Ovary (tissue), 9 donors: ENCODE data around the gene NPPA. TPM values are rescaled to one million over a fixed set of nuclear protein-coding genes. Genes with fewer than 3 reads are reported as not detected.

Experiments
- DNase-seq, 5 donors: peaks; one replicate each; pipeline ENCODE4 v3.0.0-alpha.2; 2019 to 2020
- H3K27ac ChIP-seq, 2 donors: fragments of 200-600 bp; one replicate each; pipeline versions ENCODE4 v1.5.1 to v1.8.0; 2019 to 2022
- H3K27me3 ChIP-seq: fragments of 200-600 bp; one replicate; pipeline ENCODE4 v1.8.0; 2022
- H3K36me3 ChIP-seq: fragments of 200-600 bp; sonication (generic); one replicate; pipeline ENCODE4 v1.5.1; 2019
- H3K4me1 ChIP-seq: one replicate; pipeline ENCODE4 v1.8.1; 2013; ENCODE audit warnings: mild to moderate bottlenecking, moderate library complexity; ENCODE audit not compliant: insufficient read depth
- H3K4me3 ChIP-seq: fragments of 200-600 bp; sonication (generic); one replicate; pipeline ENCODE4 v1.5.1; 2017
- H3K9me3 ChIP-seq, 2 donors: fragments of 200-600 bp in 1 of 2; sonication (generic) in 1 of 2; one replicate each; pipeline versions ENCODE4 v1.5.1 to v1.8.1; 2013 to 2019; ENCODE audit warnings: mild to moderate bottlenecking in 1 of 2, moderate library complexity in 1 of 2
- CTCF ChIP-seq, 3 donors: fragments of 450-650 bp in 2 of 3; fragments of 200-600 bp in 1 of 3; IDR thresholded peaks; one replicate each; pipeline versions ENCODE4 v1.5.1 to v1.8.0; 2016 to 2022; ENCODE audit warnings: antibody characterized with exemption in 3 of 3, mild to moderate bottlenecking in 1 of 3
- EP300 ChIP-seq: sonication (generic); formaldehyde crosslinking; IDR thresholded peaks from one replicate; pipeline ENCODE4 v1.6.1; 2017; ENCODE audit warnings: antibody characterized with exemption
- POLR2A ChIP-seq: fragments of 450-650 bp; IDR thresholded peaks from one replicate; pipeline ENCODE4 v1.6.1; 2017; ENCODE audit warnings: antibody characterized with exemption, mild to moderate bottlenecking, moderate library complexity
- WGBS, 3 donors: extraction: QIAGEN DNeasy Blood & Tissue Kit in 1 of 3; methylation state at CpG; one replicate each; pipeline versions ENCODE4 v1.1.5 to v1.1.7; 2013 to 2017; 5-methylcytosine and 5-hydroxymethylcytosine counted together
- intact Hi-C, 4 donors: fragments of 100-400 bp; cut with DNase I; formaldehyde crosslinking; loops; one replicate each; pipeline versions ENCODE4 v1.11.0 to v1.15.1; 2022 to 2023
- polyA plus RNA-seq, 2 donors: library from polyadenylated mRNA; stranded (reverse); fragments of 200-250 nt in 1 of 2; fragments of 350-450 nt in 1 of 2; fragmentation: Illumina TruSeq in 1 of 2; extraction: RNeasy Lipid Tissue Mini Kit (QIAGEN cat#74804) in 1 of 2; gene quantifications; one replicate each; pipeline ENCODE4 v1.2.3, GENCODE V29; 2013 to 2014
- total RNA-seq, 7 donors: library from RNA; depleted of rRNA in 2 of 7; stranded (reverse); fragments of >200 nt in 2 of 7; fragmentation: NEBNext Ultra II Directional in 3 of 7; extraction: Animal tissue kit (Norgen Biotek cat#: 25700) in 3 of 7; gene quantifications; one replicate each; pipeline versions ENCODE4 v1.1.0 to v1.2.4, GENCODE V29; 2016 to 2023
- donor health status: DM: no; HTN: no; CAD: no; lungs with moderate emphysema.
- donor health status: DM: no; HTN: no; CAD: no.
- donor health status: Bipolar disorder and iron deficiency.
- donor health status: DM: yes; HTN: yes; CAD: no.
- donor health status: DM: no; HTN: no; CAD: no.
- donor health status: DM: yes; HTN: yes; CAD: no.

NPPA gene
- total and polyA plus RNA-seq, 9 donors: 0.83 to 2.5 (median 0.96) TPM; not detected in 4

- intact Hi-C loops: no loop called here
- no peak overlapping the region for H3K4me3 ChIP-seq
- no peaks in the 10 kb centered on the region for H3K4me1 ChIP-seq
- H3K9me3 ChIP-seq: no peaks in the 10 kb centered on the region
- H3K27me3 ChIP-seq: no peaks in the 10 kb centered on the region
- H3K36me3 ChIP-seq: no peaks in the 10 kb centered on the region
- no peak for TF ChIP-seq CTCF (IDR thresholded peaks at IDR 0.05)
- TF ChIP-seq POLR2A: no peak
- no peak for TF ChIP-seq EP300
- WGBS, 3 donors: 82 to 90% (median 85%) methylated on average over 10 of the region's 10 CpGs
- no peak for DNase-seq
- no peak overlapping the region for H3K27ac ChIP-seq
These were observed 27.5 kb upstream of the NPPA start for GRCh38 chr1:11875094-11875493.

GRCh38 chr1:11874624-11875023 lies 27.0 kb upstream of the NPPA start:
- intact Hi-C loops: no loop called here
- DNase-seq: no peak
- Histone ChIP-seq H3K27me3 (no peaks in the 10 kb centered on the region), H3K4me3 (no peak overlapping the region), H3K9me3 (no peaks in the 10 kb centered on the region), H3K4me1 (no peaks in the 10 kb centered on the region), H3K27ac (no peak overlapping the region), H3K36me3 (no peaks in the 10 kb centered on the region)
- WGBS, 3 donors: 56 to 72% (median 58%) methylated on average over 6 of the region's 6 CpGs
- TF ChIP-seq POLR2A: no peak
- no peak for TF ChIP-seq EP300
- TF ChIP-seq CTCF (IDR thresholded peaks at IDR 0.05): no peak

GRCh38 chr1:11874258-11874562 lies 26.6 kb upstream of the NPPA start:
- no peak overlapping the region for H3K27ac ChIP-seq
- no peak for TF ChIP-seq EP300
- no peak for TF ChIP-seq POLR2A
- no peak for TF ChIP-seq CTCF (IDR thresholded peaks at IDR 0.05)
- no peak for DNase-seq
- H3K9me3 ChIP-seq: no peaks in the 10 kb centered on the region
- H3K4me1 ChIP-seq: no peaks in the 10 kb centered on the region
- intact Hi-C loops: no loop called here
- H3K4me3 ChIP-seq: no peak overlapping the region
- 38 to 49% (median 45%) methylated on average over 10 of the region's 10 CpGs for WGBS, 3 donors
- H3K27me3 ChIP-seq: no peaks in the 10 kb centered on the region
- H3K36me3 ChIP-seq: no peaks in the 10 kb centered on the region

GRCh38 chr1:11873395-11874257 lies 26.0 kb upstream of the NPPA start:
- WGBS, 3 donors: 54 to 56% (median 54%) methylated on average over 14 of the region's 14 CpGs
- no peak overlapping the region for H3K4me3 ChIP-seq
- no peak for DNase-seq
- TF ChIP-seq EP300 (no peak), POLR2A (no peak), CTCF (IDR thresholded peaks at IDR 0.05) (no peak)
- no peaks in the 10 kb centered on the region for H3K4me1 ChIP-seq
- H3K9me3 ChIP-seq: no peaks in the 10 kb centered on the region
- no peaks in the 10 kb centered on the region for H3K27me3 ChIP-seq
- intact Hi-C loops: no loop called here
- no peak overlapping the region for H3K27ac ChIP-seq
- no peaks in the 10 kb centered on the region for H3K36me3 ChIP-seq
